CD4-positive, alpha-beta T cell treated with Interferon gamma for 1 hour (primary cell): ENCODE data around the gene MAPK8.

Experiments used
- DNase-seq: peaks from one replicate; pipeline ENCODE4 v3.0.0-alpha.2; 2020

Gene MAPK8

GRCh38 chr10:48294431-48294830 is 12.0 kb upstream of the MAPK8 start:
- no peak for DNase-seq

- DNase-seq: no peak
Observed at GRCh38 chr10:48296576-48297098, 9.8 kb upstream of the MAPK8 start.

- no peak for DNase-seq
Observed at GRCh38 chr10:48299066-48299465, 7.4 kb upstream of the MAPK8 start.

GRCh38 chr10:48299692-48300091 is 6.8 kb upstream of the MAPK8 start:
- DNase-seq: no peak

- DNase-seq: no peak
Observed at GRCh38 chr10:48300556-48300955, 5.9 kb upstream of the MAPK8 start.

GRCh38 chr10:48302515-48303476 is 3.7 kb upstream of the MAPK8 start:
- DNase-seq: no peak

GRCh38 chr10:48305905-48306264 is 592 bp upstream of the MAPK8 start:
- no peak for DNase-seq

- DNase-seq: peak; percentile 73
Observed at GRCh38 chr10:48306870-48307710, 613 bp downstream of the MAPK8 start.

GRCh38 chr10:48307711-48308018 is 1.2 kb downstream of the MAPK8 start:
- no peak for DNase-seq

GRCh38 chr10:48309711-48310226 is 3.3 kb downstream of the MAPK8 start:
- DNase-seq: no peak

GRCh38 chr10:48314107-48314506 is 7.6 kb downstream of the MAPK8 start:
- DNase-seq: no peak

- no peak for DNase-seq
Observed at GRCh38 chr10:48316236-48316635, 9.8 kb downstream of the MAPK8 start.

GRCh38 chr10:48317321-48317990 is 11.0 kb downstream of the MAPK8 start:
- no peak for DNase-seq

- no peak for DNase-seq
Observed at GRCh38 chr10:48322017-48322416, 15.5 kb downstream of the MAPK8 start.

GRCh38 chr10:48324580-48324979 is 18.1 kb downstream of the MAPK8 start:
- no peak for DNase-seq

- no peak for DNase-seq
Observed at GRCh38 chr10:48330269-48330668, 23.8 kb downstream of the MAPK8 start.

- no peak for DNase-seq
Observed at GRCh38 chr10:48331436-48331835, 25.0 kb downstream of the MAPK8 start.

- no peak for DNase-seq
Observed at GRCh38 chr10:48332166-48332870, 25.8 kb downstream of the MAPK8 start.

- no peak for DNase-seq
Observed at GRCh38 chr10:48332871-48333216, 26.4 kb downstream of the MAPK8 start.

- DNase-seq: no peak
Observed at GRCh38 chr10:48333856-48334255, 27.4 kb downstream of the MAPK8 start.

GRCh38 chr10:48335788-48336187 is 29.3 kb downstream of the MAPK8 start:
- DNase-seq: no peak

- no peak for DNase-seq
Observed at GRCh38 chr10:48336978-48337599, 30.6 kb downstream of the MAPK8 start.
